Pancreas (tissue), 10 donors: Measurements from ENCODE around the gene PPT2. TPM values are rescaled to one million over a fixed set of nuclear protein-coding genes. Genes with fewer than 3 reads are reported as not detected.

ENCODE experiments used
- ATAC-seq, 4 donors: fragments of 200-7000 bp; cut with Tn5 transposase; one replicate each; pipeline versions ENCODE4 v1.8.0 to v1.9.1; 2020; ENCODE audit warnings: mild to moderate bottlenecking in 4 of 4, moderate library complexity in 4 of 4
- DNase-seq, 6 donors: peaks; one replicate each; pipeline ENCODE4 v3.0.0-alpha.2; 2020
- FAIRE-seq: peaks from 2 replicates; lab custom pipeline; 2012; peaks lifted over from hg19 to GRCh38; lab: Jason Lieb, UNC
- H3K27ac ChIP-seq, 4 donors: fragments of 200-600 bp; sonication (generic); 1 replicate in 3 of 4; 2 replicates in 1 of 4; pipeline versions ENCODE4 v1.5.0 to v1.8.0; 2020
- H3K27me3 ChIP-seq, 4 donors: fragments of 200-600 bp; one replicate each; pipeline ENCODE4 v1.8.0; 2021
- H3K36me3 ChIP-seq, 3 donors: fragments of 200-600 bp; sonication (generic) in 1 of 3; one replicate each; pipeline versions ENCODE4 v1.5.0 to v1.8.0; 2020 to 2021
- H3K4me1 ChIP-seq, 3 donors: fragments of 200-600 bp; one replicate each; pipeline ENCODE4 v1.8.0; 2021
- H3K4me3 ChIP-seq, 4 donors: fragments of 200-600 bp; sonication (generic) in 2 of 4; one replicate each; pipeline versions ENCODE4 v1.5.0 to v1.8.0; 2020 to 2021
- H3K9me3 ChIP-seq, 4 donors: fragments of 200-600 bp; one replicate each; pipeline ENCODE4 v1.8.0; 2021
- CTCF ChIP-seq, 4 donors: fragments of 200-600 bp; sonication (generic) in 3 of 4; IDR thresholded peaks; one replicate each; pipeline versions ENCODE4 v1.5.0 to v1.8.0; 2021; ENCODE audit warnings: antibody characterized with exemption in 4 of 4
- WGBS, 2 donors: extraction: QIAGEN DNeasy Blood & Tissue Kit; methylation state at CpG; one replicate each; pipeline ENCODE4 v1.1.7; 2013; 5-methylcytosine and 5-hydroxymethylcytosine counted together
- intact Hi-C, 3 donors: fragments of 100-400 bp; cut with DNase I; formaldehyde crosslinking; loops; one replicate each; pipeline versions ENCODE4 v1.11.1 to v1.14.2; 2022
- polyA plus RNA-seq, 2 donors: library from polyadenylated mRNA; stranded (reverse); fragments of 200-250 nt; gene quantifications; one replicate each; pipeline ENCODE4 v1.2.3, GENCODE V29; 2013
- total RNA-seq, 6 donors: library from RNA; stranded (reverse); fragmentation: NEBNext Ultra II Directional in 4 of 6; extraction: Animal tissue kit (Norgen Biotek cat#: 25700) in 4 of 6; gene quantifications; one replicate each; pipeline versions ENCODE4 v1.2.1 to v1.2.4, GENCODE V29; 2021 to 2023
- donor health status: healthy with polysubstance abuse.
- donor health status: DM: no; HTN: no; CAD: no; lungs with moderate emphysema.
- donor health status: DM: no; HTN: no; CAD: no.
- donor health status: control.
- donor health status: control.
- donor health status: Bipolar disorder and iron deficiency.
- donor health status: DM: yes; HTN: yes; CAD: no.
- donor health status: DM: no; HTN: no; CAD: no.
- donor health status: DM: no; HTN: no; CAD: no.
- donor health status: DM: yes; HTN: yes; CAD: no.

The PPT2 gene
- total and polyA plus RNA-seq, 8 donors: 5.6 to 13.9 (median 8.4) TPM

- ATAC-seq: no peak
- intact Hi-C loops: no loop called here
- Histone ChIP-seq H3K27ac (no peak overlapping the region), H3K4me1 (peaks cover 0 to 6% (median 0%) of the 10 kb centered on the region in 3 donors), H3K36me3 (peaks cover 0 to 58% (median 28%) of the 10 kb centered on the region in 3 donors), H3K9me3 (no peaks in the 10 kb centered on the region), H3K27me3 (no peaks in the 10 kb centered on the region), H3K4me3 (no peak overlapping the region)
- no peak for FAIRE-seq
- peak in 1 of 6 donors; percentile 44 for DNase-seq
- WGBS, 2 donors: 89 to 93% methylated on average over 10 to 12 of the region's 12 CpGs
- TF ChIP-seq CTCF (IDR thresholded peaks at IDR 0.05): no peak
Observed at GRCh38 chr6:32120573-32121059, 33.3 kb upstream of the PPT2 start.

DNA sequence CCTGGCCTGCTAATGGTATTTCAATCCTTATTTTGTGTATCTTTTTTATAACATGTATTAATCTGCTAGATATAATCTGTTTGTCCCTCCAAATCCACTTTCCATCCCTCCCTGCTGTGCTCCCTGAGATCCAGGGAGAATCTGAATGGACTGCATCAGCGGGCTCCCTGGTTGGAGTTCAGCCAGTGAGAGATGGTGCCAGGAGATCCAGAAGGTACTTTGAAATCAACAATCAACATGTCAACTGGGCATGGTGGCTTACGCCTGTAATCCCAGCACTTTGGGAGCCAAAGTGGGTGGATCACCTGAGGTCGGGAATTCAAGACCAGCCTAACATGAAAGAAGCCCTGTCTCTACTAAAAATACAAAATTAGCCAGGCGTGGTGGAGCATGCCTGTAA, 30.3 kb upstream of the PPT2 start:
- peaks cover 3 to 16% (median 9%) of the 10 kb centered on the region in 3 donors for H3K4me1 ChIP-seq
- peaks cover 0 to 29% (median 29%) of the 10 kb centered on the region in 3 donors for H3K36me3 ChIP-seq
- H3K27me3 ChIP-seq: no peaks in the 10 kb centered on the region
- H3K4me3 ChIP-seq: no peak overlapping the region
- no peak for ATAC-seq
- 76 to 80% methylated on average over 4 of the region's 4 CpGs for WGBS, 2 donors
- no peaks in the 10 kb centered on the region for H3K9me3 ChIP-seq
- DNase-seq: no peak
- intact Hi-C loops: no loop called here
- no peak overlapping the region for H3K27ac ChIP-seq
- TF ChIP-seq CTCF (IDR thresholded peaks at IDR 0.05): no peak
- FAIRE-seq: no peak

GRCh38 chr6:32126880-32127279, 27.1 kb upstream of the PPT2 start:
- intact Hi-C loops: no loop called here
- ATAC-seq (no peak), FAIRE-seq (no peak), DNase-seq (no peak)
- Histone ChIP-seq H3K36me3 (peaks cover 0 to 12% (median 11%) of the 10 kb centered on the region in 3 donors), H3K27me3 (no peaks in the 10 kb centered on the region), H3K4me3 (peak overlapping the region; percentile 67 to 85 (median 76)), H3K27ac (no peak overlapping the region), H3K9me3 (no peaks in the 10 kb centered on the region), H3K4me1 (peaks cover 8 to 18% (median 15%) of the 10 kb centered on the region in 3 donors)
- no peak for TF ChIP-seq CTCF (IDR thresholded peaks at IDR 0.05)
- WGBS, 2 donors: 48 to 49% methylated on average over 8 of the region's 8 CpGs

DNA sequence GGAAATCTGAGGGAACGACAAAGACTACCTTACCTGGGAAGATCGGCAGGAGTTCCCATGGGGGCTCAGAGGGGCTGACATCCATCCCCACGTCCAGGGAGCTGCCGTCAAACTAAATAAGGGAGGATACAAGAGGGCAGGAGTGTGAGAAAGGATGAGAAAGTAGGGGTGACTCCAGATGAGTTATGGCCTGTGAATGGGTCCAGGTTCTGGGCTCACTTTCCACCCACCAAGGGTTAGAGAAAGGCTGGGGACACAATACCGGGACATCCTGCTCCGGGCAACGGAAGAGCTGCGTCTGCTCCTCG, 26.6 kb upstream of the PPT2 start:
- no peaks in the 10 kb centered on the region for H3K27me3 ChIP-seq
- FAIRE-seq (no peak), ATAC-seq (no peak), DNase-seq (no peak)
- no peaks in the 10 kb centered on the region for H3K9me3 ChIP-seq
- TF ChIP-seq CTCF (IDR thresholded peaks at IDR 0.05): no peak
- intact Hi-C loops: no loop called here
- H3K27ac ChIP-seq: peak overlapping the region in 1 of 4 donors; percentile 73
- H3K4me3 ChIP-seq: peak overlapping the region; percentile 67 to 85 (median 76)
- peaks cover 8 to 18% (median 15%) of the 10 kb centered on the region in 3 donors for H3K4me1 ChIP-seq
- 2 to 3% methylated on average over 9 of the region's 9 CpGs for WGBS, 2 donors
- H3K36me3 ChIP-seq: peaks cover 0 to 12% (median 11%) of the 10 kb centered on the region in 3 donors
